HG02763 (cell line): ENCODE data around the gene ENG.

Source experiments
- ATAC-seq: cut with Tn5 transposase; IDR thresholded peaks from one replicate; pipeline ENCODE4 v1.9.1; 2021; ENCODE audit warnings: mild to moderate bottlenecking, moderate library complexity; ENCODE audit not compliant: unreplicated experiment

ENG gene

GRCh38 chr9:127866535-127866934, 12.1 kb upstream of the ENG start:
- no peak for ATAC-seq

- no peak for ATAC-seq
Observed at GRCh38 chr9:127865645-127866464, 11.4 kb upstream of the ENG start.

GRCh38 chr9:127863191-127863621, 8.7 kb upstream of the ENG start:
- ATAC-seq = no peak

- ATAC-seq = no peak
Observed at GRCh38 chr9:127862075-127863011, 7.9 kb upstream of the ENG start.

GRCh38 chr9:127860779-127861178, 6.3 kb upstream of the ENG start:
- ATAC-seq = no peak

- no peak for ATAC-seq
Observed at GRCh38 chr9:127860260-127860659, 5.8 kb upstream of the ENG start.

GRCh38 chr9:127858041-127858512, 3.6 kb upstream of the ENG start:
- ATAC-seq = no peak

GRCh38 chr9:127857278-127857677, 2.8 kb upstream of the ENG start:
- ATAC-seq = no peak

GRCh38 chr9:127856729-127857116, 2.3 kb upstream of the ENG start:
- no peak for ATAC-seq

- no peak for ATAC-seq
Observed at GRCh38 chr9:127856094-127856728, 1.8 kb upstream of the ENG start.

GRCh38 chr9:127855522-127855921, 1.1 kb upstream of the ENG start:
- no peak for ATAC-seq

- ATAC-seq = no peak
Observed at GRCh38 chr9:127854960-127855359, 502 bp upstream of the ENG start.

GRCh38 chr9:127853312-127854183, 910 bp downstream of the ENG start:
- no peak for ATAC-seq

- no peak for ATAC-seq
Observed at GRCh38 chr9:127852829-127853228, 1.6 kb downstream of the ENG start.

- no peak for ATAC-seq
Observed at GRCh38 chr9:127850286-127850830, 4.1 kb downstream of the ENG start.

GRCh38 chr9:127848756-127849504, 5.5 kb downstream of the ENG start:
- ATAC-seq = no peak

GRCh38 chr9:127847833-127848755, 6.4 kb downstream of the ENG start:
- no peak for ATAC-seq

- no peak for ATAC-seq
Observed at GRCh38 chr9:127847178-127847510, 7.3 kb downstream of the ENG start.
